Neural progenitor cell (in vitro differentiated cells): ENCODE data around the gene SLC25A27. TPM values are rescaled to one million over a fixed set of nuclear protein-coding genes. Genes with fewer than 3 reads are reported as not detected.

Experiments used
- DNase-seq: peaks from one replicate; pipeline ENCODE4 v3.0.0-alpha.2; 2016; ENCODE audit warnings: low spot score
- H2AFZ ChIP-seq: fragments of 200-600 bp; sonication (generic); replicated peaks from 2 replicates; pipeline ENCODE4 v1.6.1; 2016; ENCODE audit warnings: antibody characterized with exemption
- H3F3A ChIP-seq: fragments of 200-600 bp; sonication (generic); 2 replicates; pipeline ENCODE4 v1.6.1; 2016; ENCODE audit warnings: antibody characterized with exemption, low read depth
- H3K27ac ChIP-seq: fragments of 200-600 bp; sonication (generic); 2 replicates; pipeline ENCODE4 v1.5.1; 2016; ENCODE audit warnings: mild to moderate bottlenecking
- H3K27me3 ChIP-seq: fragments of 200-600 bp; sonication (generic); 2 replicates; pipeline ENCODE4 v1.6.1; 2016; ENCODE audit warnings: mild to moderate bottlenecking, moderate library complexity
- H3K36me3 ChIP-seq: fragments of 200-600 bp; sonication (generic); 2 replicates; pipeline ENCODE4 v1.5.1; 2016
- H3K4me1 ChIP-seq: fragments of 200-600 bp; sonication (generic); 2 replicates; pipeline ENCODE4 v1.6.1; 2016; ENCODE audit warnings: mixed run types
- H3K4me2 ChIP-seq: fragments of 200-600 bp; sonication (generic); 2 replicates; pipeline ENCODE4 v1.6.1; 2016
- H3K4me3 ChIP-seq: fragments of 200-600 bp; sonication (generic); 2 replicates; pipeline ENCODE4 v1.5.1; 2016
- H3K79me2 ChIP-seq: fragments of 200-600 bp; sonication (generic); 2 replicates; pipeline ENCODE4 v1.6.1; 2016; ENCODE audit warnings: low read depth
- H3K9ac ChIP-seq: fragments of 200-600 bp; sonication (generic); 2 replicates; pipeline ENCODE4 v1.6.1; 2016
- H3K9me3 ChIP-seq: fragments of 200-600 bp; sonication (generic); 2 replicates; pipeline ENCODE4 v1.5.1; 2016; ENCODE audit warnings: low read depth
- H4K20me1 ChIP-seq: fragments of 200-600 bp; sonication (generic); 2 replicates; pipeline ENCODE4 v1.6.1; 2016; ENCODE audit warnings: low read depth
- H3K27ac Mint-ChIP-seq: 3 replicates; pipeline ENCODE4 v1.8.0; 2021; ENCODE audit warnings: mixed read lengths
- H3K27me3 Mint-ChIP-seq: 2 replicates; pipeline ENCODE4 v1.8.0; 2022; ENCODE audit warnings: low read depth, mild to moderate bottlenecking, inconsistent platforms, moderate library complexity, mixed read lengths; ENCODE audit not compliant: insufficient read depth
- H3K36me3 Mint-ChIP-seq: 3 replicates; pipeline ENCODE4 v1.8.0; 2021; ENCODE audit warnings: mixed read lengths
- H3K4me1 Mint-ChIP-seq: 3 replicates; pipeline ENCODE4 v1.8.0; 2021; ENCODE audit warnings: mixed read lengths
- H3K4me3 Mint-ChIP-seq: 3 replicates; pipeline ENCODE4 v1.8.0; 2021; ENCODE audit warnings: mild to moderate bottlenecking, moderate library complexity, mixed read lengths
- H3K9me3 Mint-ChIP-seq: 3 replicates; pipeline ENCODE4 v1.8.0; 2020; ENCODE audit warnings: mixed read lengths
- EZH2 ChIP-seq: fragments of 200-600 bp; sonication (generic); IDR thresholded peaks from 2 replicates; pipeline ENCODE4 v1.6.1; 2017; ENCODE audit warnings: antibody characterized with exemption, mild to moderate bottlenecking, moderate library complexity
- EZH2phosphoT487 ChIP-seq: fragments of 200-600 bp; sonication (generic); IDR thresholded peaks from 2 replicates; pipeline ENCODE4 v1.6.1; 2017; ENCODE audit warnings: antibody characterized with exemption
- total RNA-seq: library from RNA; depleted of rRNA; stranded (reverse); fragments of >200 nt; gene quantifications from 2 replicates; pipeline ENCODE4 v1.2.3, GENCODE V29; 2015; ENCODE audit warnings: low replicate concordance
- TF ChIP-seq, protein P1 (sequence below): fragments of 200-600 bp; sonication (generic); IDR thresholded peaks from 2 replicates; pipeline ENCODE4 v1.5.1; 2017; ENCODE audit warnings: antibody characterized with exemption, mild to moderate bottlenecking

Gene SLC25A27
- total RNA-seq, 1 donor from 2014 or later, result 47.7 TPM

DNA sequence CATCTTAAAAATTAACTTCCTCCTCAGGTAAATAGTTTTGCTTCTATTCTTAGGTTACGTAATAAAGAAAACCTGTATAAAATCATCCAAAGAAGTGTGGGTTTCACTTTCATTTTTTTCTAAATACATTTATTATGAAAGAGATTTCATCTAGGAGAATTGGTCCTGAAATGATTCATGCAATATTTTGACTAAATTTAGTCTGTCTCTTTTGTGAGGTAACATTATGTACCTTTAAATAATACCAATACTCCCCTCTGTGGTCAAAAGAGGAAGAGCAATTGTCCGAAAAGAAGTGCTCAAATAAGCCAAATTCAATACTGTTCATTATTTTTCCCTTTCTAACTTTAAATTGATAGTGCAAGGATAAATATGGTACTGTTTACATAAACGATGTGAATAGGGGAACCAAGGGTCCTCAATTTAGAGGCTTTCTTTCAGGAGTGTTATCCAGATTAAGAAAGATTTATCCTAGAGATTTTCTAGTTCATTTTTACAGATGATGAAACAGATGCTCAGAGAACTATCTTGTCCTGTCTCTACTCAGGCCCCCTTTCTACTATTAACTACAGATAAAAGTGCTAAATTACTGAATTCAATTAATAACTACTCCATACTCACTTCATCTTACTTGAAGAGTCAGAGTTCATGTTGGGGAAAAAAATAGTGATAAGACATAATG is 26.4 kb upstream of the SLC25A27 start:
- H3K4me3 Mint-ChIP-seq, result no peak overlapping the region
- H3K27ac Mint-ChIP-seq, result no peak overlapping the region
- H3K27ac ChIP-seq, result no peak overlapping the region

GRCh38 chr6:46626976-46627375 is 25.8 kb upstream of the SLC25A27 start:
- no peak for DNase-seq
- no peaks in the 10 kb centered on the region for H3K4me1 ChIP-seq
- H3F3A ChIP-seq, result no peaks in the 10 kb centered on the region
- no peak overlapping the region for H2AFZ ChIP-seq
- H3K4me2 ChIP-seq, result no peak overlapping the region
- H3K4me3 Mint-ChIP-seq, result no peak overlapping the region
- no peaks in the 10 kb centered on the region for H3K36me3 Mint-ChIP-seq
- no peak overlapping the region for H3K9ac ChIP-seq
- H3K9me3 Mint-ChIP-seq, result no peaks in the 10 kb centered on the region
- TF ChIP-seq EZH2 (no peak), EZH2phosphoT487 (no peak)
- TF ChIP-seq, protein P1, sequence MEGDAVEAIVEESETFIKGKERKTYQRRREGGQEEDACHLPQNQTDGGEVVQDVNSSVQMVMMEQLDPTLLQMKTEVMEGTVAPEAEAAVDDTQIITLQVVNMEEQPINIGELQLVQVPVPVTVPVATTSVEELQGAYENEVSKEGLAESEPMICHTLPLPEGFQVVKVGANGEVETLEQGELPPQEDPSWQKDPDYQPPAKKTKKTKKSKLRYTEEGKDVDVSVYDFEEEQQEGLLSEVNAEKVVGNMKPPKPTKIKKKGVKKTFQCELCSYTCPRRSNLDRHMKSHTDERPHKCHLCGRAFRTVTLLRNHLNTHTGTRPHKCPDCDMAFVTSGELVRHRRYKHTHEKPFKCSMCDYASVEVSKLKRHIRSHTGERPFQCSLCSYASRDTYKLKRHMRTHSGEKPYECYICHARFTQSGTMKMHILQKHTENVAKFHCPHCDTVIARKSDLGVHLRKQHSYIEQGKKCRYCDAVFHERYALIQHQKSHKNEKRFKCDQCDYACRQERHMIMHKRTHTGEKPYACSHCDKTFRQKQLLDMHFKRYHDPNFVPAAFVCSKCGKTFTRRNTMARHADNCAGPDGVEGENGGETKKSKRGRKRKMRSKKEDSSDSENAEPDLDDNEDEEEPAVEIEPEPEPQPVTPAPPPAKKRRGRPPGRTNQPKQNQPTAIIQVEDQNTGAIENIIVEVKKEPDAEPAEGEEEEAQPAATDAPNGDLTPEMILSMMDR, result no peak
- no peak overlapping the region for H3K27ac ChIP-seq
- no peaks in the 10 kb centered on the region for H4K20me1 ChIP-seq
- H3K27ac Mint-ChIP-seq, result no peak overlapping the region
- H3K36me3 ChIP-seq, result no peaks in the 10 kb centered on the region
- H3K27me3 ChIP-seq, result no peaks in the 10 kb centered on the region
- no peak overlapping the region for H3K4me3 ChIP-seq
- H3K27me3 Mint-ChIP-seq, result no peaks in the 10 kb centered on the region
- H3K9me3 ChIP-seq, result no peaks in the 10 kb centered on the region
- no peaks in the 10 kb centered on the region for H3K79me2 ChIP-seq
- no peaks in the 10 kb centered on the region for H3K4me1 Mint-ChIP-seq

More for the DNA sequence above, 26.4 kb upstream of the SLC25A27 start:
- Histone ChIP-seq H3K27me3 (no peaks in the 10 kb centered on the region), H3K36me3 (no peaks in the 10 kb centered on the region), H3K4me2 (no peak overlapping the region), H3K79me2 (no peaks in the 10 kb centered on the region), H3K9me3 (no peaks in the 10 kb centered on the region), H2AFZ (no peak overlapping the region), H3F3A (no peaks in the 10 kb centered on the region), H4K20me1 (no peaks in the 10 kb centered on the region), H3K4me3 (no peak overlapping the region), H3K4me1 (no peaks in the 10 kb centered on the region), H3K9ac (no peak overlapping the region)
- Mint-ChIP-seq H3K9me3 (no peaks in the 10 kb centered on the region), H3K27me3 (no peaks in the 10 kb centered on the region), H3K36me3 (no peaks in the 10 kb centered on the region), H3K4me1 (no peaks in the 10 kb centered on the region)
- DNase-seq, result peak; percentile 13
- TF ChIP-seq EZH2phosphoT487, result no peak
- TF ChIP-seq EZH2, result no peak
- TF ChIP-seq, protein P1, result peak; percentile 68

DNA sequence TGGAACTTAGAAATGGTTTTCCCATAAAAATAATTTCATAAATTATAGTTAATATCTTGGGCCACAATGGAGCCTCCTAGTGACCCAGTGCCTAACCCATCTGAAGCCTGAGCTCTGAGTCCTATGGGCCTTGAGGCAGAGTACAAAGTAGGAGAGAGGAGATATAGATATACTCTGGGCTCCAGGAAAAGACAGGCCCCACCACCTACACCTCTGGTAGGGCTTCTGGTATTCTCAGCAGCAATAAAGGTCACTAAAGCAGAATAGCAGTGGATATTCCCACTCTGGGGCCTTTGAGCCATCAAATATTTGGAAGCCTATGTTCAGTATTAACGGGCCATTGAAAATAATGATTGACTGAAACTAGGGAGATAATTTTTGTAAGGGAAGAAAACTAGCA is 24.3 kb upstream of the SLC25A27 start:
- Histone ChIP-seq H3K4me3 (no peak overlapping the region), H3K4me2 (no peak overlapping the region), H3K27me3 (no peaks in the 10 kb centered on the region), H3F3A (no peaks in the 10 kb centered on the region), H3K9ac (no peak overlapping the region), H3K9me3 (no peaks in the 10 kb centered on the region), H3K79me2 (no peaks in the 10 kb centered on the region), H3K4me1 (no peaks in the 10 kb centered on the region), H4K20me1 (no peaks in the 10 kb centered on the region), H2AFZ (no peak overlapping the region), H3K27ac (no peak overlapping the region), H3K36me3 (no peaks in the 10 kb centered on the region)
- no peak for DNase-seq
- Mint-ChIP-seq H3K36me3 (no peaks in the 10 kb centered on the region), H3K9me3 (no peaks in the 10 kb centered on the region), H3K27me3 (no peaks in the 10 kb centered on the region), H3K27ac (no peak overlapping the region), H3K4me3 (no peak overlapping the region), H3K4me1 (no peaks in the 10 kb centered on the region)
- no peak for TF ChIP-seq EZH2phosphoT487
- TF ChIP-seq EZH2, result no peak
- TF ChIP-seq, protein P1, result no peak
